DND-41 (cell line): Measurements from ENCODE around the gene CD180.

ENCODE experiments used
- CTCF ChIP-seq: IDR thresholded peaks from 2 replicates; pipeline ENCODE4 v1.5.1; 2012; ENCODE audit warnings: borderline replicate concordance, low read length, moderate library complexity, mild to moderate bottlenecking; ENCODE audit not compliant: poor library complexity, severe bottlenecking; ENCODE audit errors: extremely low read depth
- EZH2 ChIP-seq: IDR thresholded peaks from 3 replicates; pipeline ENCODE4 v1.6.1; 2012; ENCODE audit warnings: borderline replicate concordance, low read depth, mild to moderate bottlenecking, moderate library complexity, low read length, inconsistent platforms; ENCODE audit not compliant: severe bottlenecking

DNA sequence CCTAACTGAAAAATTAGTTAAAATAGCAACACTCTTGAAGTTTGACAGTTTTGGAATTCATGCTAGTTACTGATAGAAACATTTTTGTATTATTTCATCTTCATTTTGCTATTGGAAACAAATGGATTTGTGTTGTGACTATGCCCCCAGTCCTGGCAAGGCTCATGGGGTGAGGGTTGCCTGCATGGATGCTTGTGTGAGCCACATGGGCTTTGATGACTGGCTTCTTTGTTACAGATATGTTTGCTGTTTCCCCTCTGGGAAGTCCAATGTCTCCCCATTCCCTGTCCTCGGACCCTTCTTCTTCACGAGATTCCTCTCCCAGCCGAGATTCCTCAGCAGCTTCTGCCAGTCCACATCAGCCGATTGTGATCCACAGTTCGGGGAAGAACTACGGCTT is 44.2 kb downstream of the CD180 start:
- TF ChIP-seq CTCF: no peak
- no peak for TF ChIP-seq EZH2
